ENCODE data around the gene CACNA2D4.
"Not testable (repeated sequence)": the region's sequence is repeated elsewhere in the genome, so short reads cannot be mapped to it uniquely, and the experiment has no call there.

Gene CACNA2D4

DNA sequence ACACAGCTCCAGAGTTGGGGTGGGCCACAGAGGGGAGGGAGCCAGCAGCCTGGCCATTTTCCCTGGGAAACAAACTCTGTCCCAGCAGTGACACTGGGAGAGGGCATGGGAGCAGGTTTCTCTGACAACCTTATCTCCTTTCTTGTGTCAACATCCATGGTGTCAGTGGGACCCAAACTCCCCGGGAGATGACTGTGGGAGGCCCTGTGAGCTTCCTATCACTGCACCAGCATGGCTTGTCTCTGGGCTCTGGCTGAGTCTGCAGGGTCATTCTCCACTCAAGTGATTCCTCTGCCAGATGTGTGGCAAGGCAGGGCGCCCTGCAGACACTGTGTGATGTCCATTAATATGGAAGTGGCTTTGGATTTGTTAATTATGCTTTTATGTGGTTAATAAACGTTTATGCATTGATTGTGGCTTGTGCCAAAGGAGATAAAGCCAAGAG, 88.0 kb downstream of the CACNA2D4 start:
- DNase-seq, result no peak

DNA sequence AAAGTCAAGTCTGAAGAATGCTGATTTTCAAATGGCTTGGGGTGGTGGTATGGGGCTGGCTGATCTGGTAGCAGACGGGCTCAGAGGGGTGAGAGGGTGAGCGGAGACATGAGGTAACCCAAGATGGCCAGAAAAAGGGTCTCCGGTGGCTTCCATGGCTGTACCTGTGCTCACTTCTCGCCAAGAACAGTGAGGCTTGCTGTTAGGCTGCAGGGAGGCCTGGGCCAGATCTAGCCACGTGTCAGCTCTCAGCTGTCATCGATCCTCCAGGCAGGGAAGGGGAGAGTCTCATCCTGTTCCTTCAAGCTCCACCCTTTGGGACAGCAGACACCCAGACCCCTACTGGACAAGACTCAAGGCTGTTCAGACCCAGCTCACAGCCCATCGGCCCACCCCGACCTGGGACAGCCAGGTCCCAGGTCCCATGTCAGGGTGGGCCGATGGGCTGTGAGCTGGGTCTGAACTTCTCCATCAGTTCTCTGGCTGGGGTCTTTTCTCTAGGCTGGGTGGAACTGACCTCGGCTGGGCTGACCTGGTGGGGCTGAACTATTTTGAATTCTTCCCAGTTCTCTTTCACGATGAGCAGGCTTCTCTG, 89.0 kb downstream of the CACNA2D4 start:
- no peak for DNase-seq

DNA sequence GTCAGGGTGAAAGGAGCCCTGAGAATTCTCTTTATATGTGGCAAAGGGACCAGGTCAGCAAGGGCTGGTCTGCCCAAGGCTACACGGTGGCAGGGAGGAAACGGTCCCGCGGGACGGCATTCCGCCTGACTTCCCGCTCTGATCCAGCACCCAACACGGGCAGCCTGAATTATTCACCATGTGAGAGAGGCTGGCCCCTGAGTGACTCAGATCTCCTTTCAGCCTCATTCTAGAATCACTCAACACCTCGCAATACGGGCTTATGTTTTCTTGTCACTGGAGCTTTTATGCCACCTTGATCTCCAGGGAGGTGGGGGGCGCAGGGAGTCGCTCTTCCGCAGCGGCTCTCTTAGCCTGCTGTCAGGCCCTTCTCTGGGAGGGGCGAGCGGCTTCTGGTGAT, 89.6 kb downstream of the CACNA2D4 start:
- DNase-seq, result no peak

DNA sequence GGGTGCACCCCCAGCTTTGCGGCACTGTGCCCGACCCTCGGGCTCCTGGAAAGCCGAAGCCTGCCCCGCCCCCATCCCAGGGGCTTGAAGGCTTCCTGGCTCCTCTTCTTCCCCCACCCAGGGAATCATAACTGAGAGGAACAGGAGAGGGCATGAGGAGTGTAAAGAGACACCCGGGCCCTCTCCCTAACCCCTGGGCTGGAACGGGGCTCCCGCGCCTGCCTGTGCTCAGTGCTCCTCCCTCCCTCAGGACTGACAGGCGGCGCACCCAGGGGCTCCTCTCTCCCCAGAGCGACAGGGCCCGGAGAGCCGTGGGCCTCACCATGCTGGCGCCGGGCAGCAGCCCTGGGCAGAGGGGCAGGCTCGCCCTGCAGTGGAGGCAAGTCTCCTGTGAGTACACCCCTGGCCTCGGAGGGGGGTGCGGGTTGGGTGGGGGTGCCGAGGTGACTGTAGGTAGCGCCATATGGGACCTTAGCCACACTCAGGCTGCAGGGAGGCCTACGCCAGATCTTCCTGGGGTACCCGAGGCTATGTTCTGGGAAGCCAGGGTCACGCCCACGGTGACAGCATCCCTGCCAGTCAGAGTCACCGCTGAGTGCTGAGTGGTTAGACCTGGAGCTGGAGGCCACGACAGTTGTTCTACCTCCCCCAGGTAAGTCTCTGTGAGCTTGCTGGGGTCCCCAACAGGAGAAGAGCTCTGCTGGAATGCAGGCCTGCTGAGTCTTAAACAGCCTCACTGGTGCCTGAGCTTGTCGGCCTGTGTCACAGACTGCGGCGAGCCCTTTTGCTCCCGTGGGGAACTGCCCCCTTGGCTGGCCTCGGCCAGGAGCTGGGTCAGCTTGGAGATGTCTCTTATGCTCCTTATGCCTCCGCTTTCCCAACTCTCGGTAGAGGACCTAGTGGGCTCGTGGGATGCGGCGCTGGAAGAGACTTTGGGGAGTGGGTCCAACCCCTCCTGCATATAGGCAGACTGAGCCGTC, 90.3 kb downstream of the CACNA2D4 start:
- DNase-seq, result no peak

DNA sequence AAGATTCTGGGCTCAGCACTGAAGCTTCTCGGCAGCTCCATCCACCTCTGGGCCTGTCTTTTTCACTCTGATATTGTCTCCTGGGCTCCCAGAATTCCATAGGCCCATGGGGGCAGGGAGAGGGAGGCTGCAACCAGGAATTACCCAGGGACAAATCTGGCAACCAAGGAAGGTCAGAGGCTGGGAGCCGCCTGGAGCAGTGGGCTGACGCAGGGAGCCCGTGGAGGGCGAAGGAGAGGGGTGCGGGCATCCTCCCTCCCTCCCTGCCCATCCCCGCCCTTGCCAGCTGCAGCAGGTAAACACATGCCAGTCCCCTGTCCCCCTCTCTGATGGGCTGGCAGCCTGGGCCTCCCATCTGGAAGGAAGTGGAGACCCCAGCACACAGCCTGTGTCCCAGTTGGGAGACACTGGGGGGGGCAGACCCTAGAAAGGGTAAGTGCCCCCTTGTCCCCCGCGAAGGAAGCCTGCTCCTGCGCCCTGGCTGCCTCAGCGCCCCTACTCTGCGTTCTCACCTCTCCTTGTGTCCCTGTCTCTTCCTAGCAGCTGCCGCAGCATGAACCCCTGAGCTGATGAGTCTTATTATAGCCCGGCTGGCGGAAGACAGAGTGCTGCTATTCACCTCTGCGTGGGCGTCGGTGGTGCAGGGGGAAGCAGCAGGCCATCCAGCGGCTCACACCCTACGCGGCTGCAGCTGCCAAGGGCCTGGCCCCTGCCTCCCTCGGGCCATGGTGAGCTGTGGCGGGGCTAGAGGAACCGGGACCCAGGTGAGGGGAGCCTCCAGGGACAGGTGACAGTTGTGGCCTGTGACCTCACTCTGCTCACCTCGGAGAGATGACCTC, 91.4 kb downstream of the CACNA2D4 start:
- no peak for DNase-seq

DNA sequence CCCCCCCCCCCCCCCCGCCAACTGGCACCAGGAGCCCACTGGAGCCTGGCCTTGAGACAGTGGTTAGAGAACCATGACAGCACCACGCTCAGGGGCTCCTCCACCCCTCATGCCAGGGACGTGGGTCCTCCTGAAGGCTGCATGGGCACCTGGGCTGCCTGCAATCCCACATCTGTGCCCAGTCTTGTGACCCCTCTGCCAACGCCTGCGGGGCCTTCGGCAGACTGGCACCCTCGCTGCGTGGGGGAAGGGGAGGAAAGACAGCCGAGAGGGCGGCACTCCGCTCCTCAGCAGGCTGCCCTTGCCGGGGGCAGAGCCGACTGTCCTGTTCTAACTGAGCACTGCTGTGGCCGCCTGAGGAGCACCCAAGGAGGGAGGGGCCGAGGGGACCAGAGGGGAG, 92.1 kb downstream of the CACNA2D4 start:
- no peak for DNase-seq

DNA sequence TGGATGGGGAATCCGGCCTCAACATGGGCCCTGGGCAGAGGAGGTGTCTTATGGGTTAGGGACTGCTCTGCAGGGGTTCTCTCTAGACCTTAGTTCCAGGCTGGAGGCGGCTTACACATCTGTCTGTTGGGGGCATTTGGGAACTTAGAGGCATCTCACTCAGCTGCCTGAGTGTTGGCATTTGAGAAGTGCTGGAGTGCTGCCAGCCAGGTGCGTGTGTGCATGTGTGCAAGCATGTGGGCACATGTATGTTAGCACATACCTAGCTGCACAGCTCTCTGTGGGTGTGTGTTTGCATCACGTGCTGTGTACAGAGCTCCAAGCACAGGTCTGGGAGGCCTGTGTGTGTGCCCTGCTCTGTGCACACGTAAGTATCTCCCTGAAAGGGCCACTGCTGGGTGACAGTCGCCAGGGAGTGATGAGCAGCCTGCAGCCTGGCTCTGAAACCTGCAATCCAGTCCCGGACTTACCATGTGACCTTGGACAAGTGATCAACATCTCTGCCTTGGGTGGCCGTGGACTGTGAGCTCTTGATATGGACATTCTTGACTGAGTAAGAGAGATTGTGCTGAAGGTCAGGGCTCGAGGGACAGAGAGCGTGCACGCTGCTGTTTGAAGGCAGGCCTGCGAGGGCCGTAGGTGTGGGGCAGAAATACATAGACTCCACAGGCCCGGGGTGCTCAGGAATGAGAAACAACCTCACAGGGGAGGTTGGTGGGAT, 92.9 kb downstream of the CACNA2D4 start:
- DNase-seq, result no peak

DNA sequence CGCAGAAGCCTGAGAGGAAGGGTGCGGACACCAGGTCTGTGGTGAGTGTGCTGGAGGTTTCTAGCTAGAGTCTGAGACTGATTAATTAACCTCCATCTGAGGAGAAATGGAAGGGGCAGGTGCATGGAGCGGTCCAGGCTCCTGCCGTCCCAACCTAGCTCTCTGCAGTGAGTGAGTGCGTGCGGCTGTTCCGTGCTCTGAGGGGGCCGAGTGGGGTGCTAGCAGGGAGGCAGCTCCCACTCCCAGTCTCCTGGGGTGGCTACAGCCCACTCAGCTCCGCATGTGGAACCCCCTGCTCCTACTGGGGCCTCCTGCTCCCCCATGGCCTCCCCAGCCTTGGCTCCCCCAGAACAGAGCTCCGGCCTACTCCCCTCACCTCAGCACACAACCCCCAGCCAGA, 95.2 kb downstream of the CACNA2D4 start:
- no peak for DNase-seq

DNA sequence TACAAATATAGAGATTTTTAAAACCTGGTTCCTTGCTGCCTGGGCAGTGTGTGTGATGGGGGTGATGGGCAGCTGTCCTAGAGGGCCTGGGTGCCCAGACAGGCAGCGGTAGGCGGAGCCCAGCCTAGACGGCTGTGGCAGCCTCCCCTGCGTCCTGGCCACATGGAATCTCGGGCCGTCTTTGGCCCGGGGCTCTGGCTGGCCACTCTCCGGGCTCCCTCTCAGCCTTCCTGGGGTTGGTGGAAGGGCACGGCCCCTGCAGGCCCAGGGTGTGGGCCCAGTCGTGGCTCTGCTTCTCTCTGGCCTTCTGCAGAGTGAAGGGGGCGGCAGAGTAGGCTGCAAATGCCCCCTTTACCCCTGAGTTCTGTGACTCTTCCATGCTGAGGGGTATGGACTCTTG, 95.8 kb downstream of the CACNA2D4 start:
- no peak for DNase-seq

DNA sequence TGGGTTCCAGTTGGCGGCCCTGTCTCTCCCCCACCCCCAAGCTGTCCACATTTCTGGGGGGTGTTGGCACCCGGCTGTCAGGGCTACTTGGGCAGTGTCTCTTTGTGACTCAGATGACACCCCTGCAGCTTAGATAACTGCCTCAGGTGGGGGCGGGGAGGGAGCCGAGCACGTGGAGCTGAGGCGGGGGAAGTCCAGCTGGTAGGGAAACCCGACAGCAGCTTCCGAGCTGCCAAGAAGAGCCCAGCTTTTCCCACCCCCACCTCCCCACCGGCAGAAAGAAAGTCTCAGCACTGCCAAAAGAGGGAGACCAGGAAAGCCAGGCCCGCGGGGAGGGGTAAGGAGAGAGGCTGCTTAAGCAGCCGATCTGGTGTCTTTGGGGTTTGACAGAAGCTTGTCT, 96.6 kb downstream of the CACNA2D4 start:
- no peak for DNase-seq

DNA sequence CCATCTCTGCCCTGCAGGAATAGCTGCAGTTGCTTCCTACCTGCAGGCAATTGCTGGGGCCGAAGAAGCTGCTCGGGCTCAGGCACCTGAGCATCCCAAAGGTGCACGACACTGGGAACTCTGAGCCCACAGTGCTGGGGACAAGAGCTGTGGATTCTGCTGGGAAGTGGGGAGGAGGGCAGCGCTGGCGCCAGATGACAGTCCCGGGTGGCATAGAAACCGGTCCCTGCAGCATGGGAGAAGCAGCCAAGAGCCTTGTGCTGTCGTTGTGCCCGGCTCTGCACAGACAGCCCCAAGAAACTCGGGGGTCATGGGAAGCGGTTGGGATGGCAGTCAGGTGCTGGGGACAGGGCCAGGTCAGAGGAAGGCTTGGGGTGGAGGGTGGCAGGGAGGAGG, 97.6 kb downstream of the CACNA2D4 start:
- DNase-seq, result no peak

DNA sequence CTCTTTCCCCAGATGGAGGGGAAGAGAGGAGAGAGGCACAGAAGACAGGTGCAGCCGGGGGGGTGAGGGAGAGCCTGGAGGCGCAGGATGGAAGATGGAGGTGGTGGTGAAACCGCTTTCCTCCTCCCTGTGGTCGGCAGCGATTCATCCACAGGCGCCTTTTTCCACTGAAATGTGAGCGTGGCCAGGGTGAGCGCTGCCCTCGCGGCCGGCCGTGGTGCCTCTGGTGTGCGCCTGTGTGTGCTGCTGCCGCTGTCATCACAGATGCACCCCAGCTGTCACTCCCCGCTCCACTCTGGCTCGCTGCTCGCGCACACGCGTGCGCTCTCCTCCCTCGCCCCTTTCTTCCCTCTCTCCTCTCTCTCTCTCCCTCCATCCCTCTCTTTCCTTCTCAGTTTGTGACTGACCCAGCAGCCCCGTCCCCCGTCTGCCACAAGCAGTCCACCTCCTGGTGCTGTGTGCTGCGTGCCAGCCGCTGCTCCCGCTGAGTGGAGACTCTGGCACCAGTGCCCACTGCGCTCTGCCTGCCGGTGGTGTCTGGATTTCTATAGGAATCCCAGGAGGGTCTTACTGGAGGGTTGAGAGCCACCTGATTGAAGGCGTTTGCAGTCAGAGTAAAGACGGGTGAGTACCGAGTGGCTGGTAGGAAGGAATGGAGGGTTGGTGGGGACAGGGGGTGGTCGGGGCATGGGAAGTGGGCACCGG, 98.1 kb downstream of the CACNA2D4 start, which contains the start of gene LRTM2:
Gene LRTM2, plus strand, starts transcription at position 375 of the 705 bp plus-strand sequence. CDS start 7,584 bp downstream, outside the sequence.
- no peak for DNase-seq

DNA sequence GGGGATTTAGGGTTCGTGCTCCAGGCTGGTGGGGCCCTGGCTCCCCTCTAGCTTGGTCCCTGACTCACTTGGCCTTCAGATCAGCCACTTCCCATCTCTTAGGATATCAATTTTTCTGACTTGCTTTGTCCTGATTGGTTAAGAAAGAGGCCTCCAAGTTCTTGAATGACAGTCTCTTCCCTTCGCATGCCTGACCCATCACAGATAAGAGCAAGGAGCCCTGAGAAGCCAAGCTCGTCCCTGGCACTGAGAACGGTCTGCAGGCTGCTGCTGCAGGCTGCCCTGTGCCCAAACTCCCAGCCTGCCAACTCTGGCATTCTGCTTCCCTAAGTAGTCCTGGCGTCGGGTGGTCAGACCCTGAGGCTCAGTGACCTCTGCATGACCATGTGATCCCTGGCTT, 98.9 kb downstream of the CACNA2D4 start:
- DNase-seq, result no peak

DNA sequence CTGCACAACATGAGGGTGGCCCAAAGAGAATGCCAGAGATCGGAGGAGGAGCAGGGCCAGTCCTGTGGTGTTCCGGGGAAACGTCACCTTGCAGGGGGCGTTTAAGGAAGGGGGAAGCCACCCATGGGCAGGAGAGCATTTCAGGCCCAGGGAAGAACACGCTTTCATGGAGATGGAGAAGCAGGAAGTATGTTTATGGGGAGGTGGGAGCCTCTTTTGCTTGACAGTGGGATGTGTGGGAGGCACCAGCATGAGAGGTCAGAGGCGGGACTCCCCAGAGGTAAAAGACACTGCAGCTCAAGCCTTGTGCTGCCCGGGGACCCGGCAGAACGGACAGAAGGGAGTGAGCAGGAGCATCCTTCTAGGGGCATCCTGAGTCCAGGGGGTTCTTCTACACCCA, 99.4 kb downstream of the CACNA2D4 start:
- DNase-seq, result no peak

DNA sequence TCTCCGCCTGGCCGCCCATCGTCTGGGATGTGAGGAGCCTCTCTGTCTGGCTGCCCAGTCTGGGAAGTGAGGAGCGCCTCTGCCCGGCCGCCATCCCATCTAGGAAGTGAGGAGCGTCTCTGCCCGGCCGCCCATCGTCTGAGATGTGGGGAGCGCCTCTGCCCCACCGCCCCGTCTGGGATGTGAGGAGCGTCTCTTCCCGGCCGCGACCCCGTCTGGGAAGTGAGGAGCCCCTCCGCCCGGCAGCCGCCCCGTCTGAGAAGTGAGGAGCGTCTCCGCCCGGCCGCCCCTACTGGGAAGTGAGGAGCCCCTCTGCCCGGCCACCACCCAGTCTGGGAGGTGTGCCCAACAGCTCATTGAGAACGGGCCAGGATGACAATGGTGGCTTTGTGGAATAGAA, 100.5 kb downstream of the CACNA2D4 start:
- DNase-seq, result not testable (repeated sequence)

DNA sequence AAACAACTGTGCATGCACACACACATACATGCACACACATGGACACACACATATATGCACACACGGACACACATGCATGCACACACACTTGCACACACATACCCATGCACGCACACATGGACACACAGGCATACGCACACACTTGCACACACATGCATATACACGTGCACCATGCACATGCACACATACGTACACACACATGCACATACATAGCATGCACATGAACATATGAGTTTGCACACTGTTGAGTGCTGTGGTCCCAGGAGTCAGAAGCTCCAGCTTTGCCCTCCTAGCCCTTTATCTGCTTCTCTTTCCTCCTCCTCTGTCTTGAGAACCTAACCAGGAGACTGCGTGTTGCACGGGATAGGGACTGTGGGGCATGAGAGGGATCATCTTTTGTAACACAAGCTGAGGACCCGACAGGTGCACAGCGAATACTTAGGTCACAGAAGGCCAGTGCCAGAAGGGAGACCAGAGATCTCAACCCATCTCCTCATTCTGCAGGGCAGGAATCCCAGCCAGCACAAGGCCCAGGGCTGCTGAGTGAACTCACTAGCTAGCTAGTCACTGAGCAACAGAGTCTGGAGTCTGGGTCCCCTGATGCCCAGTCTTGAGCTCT, 101.6 kb downstream of the CACNA2D4 start:
- no peak for DNase-seq

DNA sequence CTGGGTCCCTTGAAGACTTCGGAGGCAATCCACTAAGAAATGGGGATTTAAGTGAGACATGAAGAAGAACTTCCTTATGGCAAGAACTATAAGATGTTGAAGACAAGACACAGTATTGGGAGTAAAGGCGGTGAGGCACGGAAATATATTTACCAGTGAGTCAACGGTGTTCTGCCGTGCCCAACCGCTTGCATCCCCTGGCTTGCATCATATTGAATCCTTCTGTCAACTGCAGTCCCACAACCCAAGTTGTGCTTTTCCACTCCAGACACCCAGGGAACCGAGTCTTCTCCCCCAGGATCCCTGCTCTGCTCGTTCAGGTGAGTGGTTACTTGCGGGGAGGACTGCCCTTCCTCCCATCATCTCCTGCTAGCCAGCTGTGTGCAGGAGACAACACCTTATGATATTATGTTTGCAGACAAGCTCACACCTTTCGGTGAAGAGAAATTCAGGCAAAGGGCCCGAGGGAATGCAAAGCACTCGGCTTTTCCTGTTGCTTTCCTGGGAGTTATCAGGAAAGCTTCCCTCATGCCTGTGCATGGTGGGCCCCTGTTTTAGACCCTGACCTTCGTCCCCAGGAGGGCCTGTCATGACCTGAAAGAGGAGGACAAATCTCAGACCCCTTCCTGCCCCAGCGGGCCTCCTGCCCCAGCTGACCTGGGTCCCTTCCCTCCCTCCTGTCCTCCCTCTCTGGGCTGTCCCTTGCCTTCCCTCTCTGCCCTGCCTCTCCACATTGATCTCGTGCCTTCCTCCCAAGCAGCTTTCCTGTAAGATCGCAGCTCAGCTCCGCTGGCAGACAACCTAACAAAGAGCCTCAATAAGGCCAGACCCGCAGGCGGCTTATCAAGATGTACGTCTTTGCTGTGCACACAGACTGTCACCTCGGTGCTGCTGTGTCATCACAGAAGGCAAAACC, 102.4 kb downstream of the CACNA2D4 start:
- no peak for DNase-seq

DNA sequence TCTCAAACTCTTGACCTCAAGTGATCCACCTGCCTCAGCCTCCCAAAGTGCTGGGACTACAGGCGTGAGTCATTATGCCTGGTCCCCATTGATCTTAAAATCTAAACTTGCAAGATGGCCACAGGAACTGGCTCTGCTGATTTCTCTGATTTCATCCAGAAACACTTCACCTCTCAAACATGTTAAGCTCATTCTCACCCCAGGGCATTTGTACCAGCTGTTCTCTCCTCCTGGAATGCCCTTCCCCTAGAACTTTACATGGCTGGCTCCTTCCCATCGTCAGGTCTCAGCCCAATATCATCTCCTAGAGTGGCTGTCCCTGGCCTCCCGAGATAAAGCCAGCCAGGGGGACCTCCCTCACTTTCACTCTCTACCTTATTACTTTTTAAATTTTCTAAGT, 103.3 kb downstream of the CACNA2D4 start:
- DNase-seq, result no peak

DNA sequence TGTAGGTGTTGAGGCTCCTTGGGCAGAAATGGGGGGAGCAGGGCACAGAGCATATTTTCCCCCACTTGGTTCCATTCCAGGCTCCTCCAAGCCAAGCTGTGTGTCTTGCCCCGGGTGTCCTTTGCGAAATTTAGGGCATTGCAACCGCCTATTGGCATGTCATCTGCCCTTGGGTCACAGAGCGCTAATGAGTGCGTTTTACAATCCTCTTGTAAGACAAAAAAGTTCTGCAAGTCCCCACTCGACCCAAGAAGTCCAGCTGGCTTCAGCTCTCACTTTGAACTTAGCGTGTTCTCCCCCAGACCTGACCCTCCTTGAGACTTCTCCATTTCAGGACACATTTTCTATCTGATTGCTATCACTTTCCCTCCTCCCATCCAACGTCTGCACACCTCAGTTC, 104.2 kb downstream of the CACNA2D4 start:
- DNase-seq, result no peak

DNA sequence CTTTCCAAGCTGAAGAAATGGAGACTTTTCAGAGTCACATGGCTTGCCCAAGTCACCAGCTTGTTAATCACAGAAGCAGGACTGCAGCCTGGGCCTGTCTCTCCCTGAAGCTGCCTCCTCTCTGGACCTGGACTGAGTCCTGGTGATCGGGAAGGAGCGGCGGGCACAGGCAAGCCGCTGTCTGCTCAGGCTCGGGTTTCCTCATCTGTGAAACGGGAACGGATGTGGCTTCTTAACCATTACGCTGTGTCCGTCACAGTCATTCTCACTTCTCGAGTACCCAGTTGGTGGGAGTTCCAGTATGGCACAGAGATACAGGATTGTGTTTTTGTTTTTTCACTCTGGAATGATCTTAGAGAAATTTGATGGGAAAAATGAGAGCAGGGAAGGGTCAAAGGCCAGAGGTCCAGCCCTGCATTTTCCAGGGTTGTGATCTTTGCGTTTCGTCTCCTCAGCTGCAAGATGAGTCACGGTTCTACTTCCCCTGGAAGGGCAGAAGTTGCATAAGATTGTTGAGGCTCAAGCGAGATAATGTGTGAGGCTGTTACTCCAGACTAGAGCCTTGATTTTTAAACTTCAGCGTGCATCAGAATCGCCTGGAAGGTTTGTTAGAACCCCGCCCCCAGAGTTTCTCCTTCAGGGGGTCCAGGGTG, 105.7 kb downstream of the CACNA2D4 start:
- DNase-seq, result no peak
